HL-60 (cell line): ENCODE data around the gene COQ5.
A peak's percentile ranks its signal among the peaks of the same experiment; 100 is the strongest.

Source experiments
- DNase-seq, 2 experiments: peaks; one replicate each; pipeline ENCODE4 v3.0.0-alpha.2; 2010 to 2020; ENCODE audit warnings: low read depth in 1 of 2, low spot score in 1 of 2
- H3K27ac ChIP-seq: fragments of 250-450 bp; sonication (Bioruptor Pico); replicated peaks from 2 replicates; pipeline ENCODE4 v1.5.1; 2020; ENCODE audit warnings: mild to moderate bottlenecking, moderate library complexity
- H3K27me3 ChIP-seq: fragments of 250-450 bp; sonication (Bioruptor Pico); 2 replicates; pipeline ENCODE4 v1.5.1; 2021; ENCODE audit warnings: mild to moderate bottlenecking, moderate library complexity; ENCODE audit not compliant: insufficient read depth, poor library complexity, severe bottlenecking
- H3K4me3 ChIP-seq: replicated peaks from 2 replicates; pipeline ENCODE4 v1.5.1; 2011; ENCODE audit warnings: mild to moderate bottlenecking, control low read depth, low read length; ENCODE audit not compliant: insufficient read depth
- CTCF ChIP-seq: IDR thresholded peaks from one replicate; pipeline ENCODE4 v1.5.1; 2011; ENCODE audit warnings: low read length, control low read depth, inconsistent platforms; ENCODE audit not compliant: insufficient read depth
- GABPA ChIP-seq: IDR thresholded peaks from 2 replicates; pipeline ENCODE4 v1.6.1; 2012; ENCODE audit warnings: low read depth
- POLR2AphosphoS5 ChIP-seq: IDR thresholded peaks from 2 replicates; pipeline ENCODE4 v1.6.1; 2012; ENCODE audit warnings: low read depth
- REST ChIP-seq: IDR thresholded peaks from 2 replicates; pipeline ENCODE4 v1.6.1; 2012; ENCODE audit warnings: low read depth; ENCODE audit not compliant: insufficient replicate concordance
- SPI1 ChIP-seq: IDR thresholded peaks from 2 replicates; pipeline ENCODE4 v1.6.1; 2012; ENCODE audit warnings: low read depth, mild to moderate bottlenecking, borderline replicate concordance

The COQ5 gene

GRCh38 chr12:120538281-120539156 is 9.6 kb upstream of the COQ5 start:
- peak overlapping the region; percentile 73 for H3K27ac ChIP-seq
- no peak for TF ChIP-seq GABPA
- no peak for TF ChIP-seq SPI1
- TF ChIP-seq POLR2AphosphoS5: no peak
- TF ChIP-seq REST: no peak
- no peak for TF ChIP-seq CTCF
- DNase-seq: peak in 1 of 2 experiments; percentile 44
- H3K27me3 ChIP-seq: no peaks in the 10 kb centered on the region
- H3K4me3 ChIP-seq: no peak overlapping the region

GRCh38 chr12:120537856-120538220 is 8.9 kb upstream of the COQ5 start:
- H3K27ac ChIP-seq: peak overlapping the region; percentile 73
- H3K27me3 ChIP-seq: no peaks in the 10 kb centered on the region
- no peak for DNase-seq
- H3K4me3 ChIP-seq: no peak overlapping the region
- TF ChIP-seq CTCF: no peak
- no peak for TF ChIP-seq SPI1
- TF ChIP-seq POLR2AphosphoS5: no peak
- no peak for TF ChIP-seq GABPA
- TF ChIP-seq REST: no peak

GRCh38 chr12:120536064-120536791 is 7.3 kb upstream of the COQ5 start:
- Histone ChIP-seq H3K4me3 (peak overlapping the region; percentile 90), H3K27me3 (no peaks in the 10 kb centered on the region), H3K27ac (peak overlapping the region; percentile 78; the same call in 1 of the 2 replicates)
- TF ChIP-seq GABPA: no peak
- TF ChIP-seq REST: no peak
- TF ChIP-seq CTCF: no peak
- TF ChIP-seq SPI1: no peak
- TF ChIP-seq POLR2AphosphoS5: no peak
- peak in 1 of 2 experiments; percentile 15 for DNase-seq
